Measurements from ENCODE around the gene PRODH. TPM values are rescaled to one million over a fixed set of nuclear protein-coding genes. Genes with fewer than 3 reads are reported as not detected.
"Not testable (repeated sequence)": the region's sequence is repeated elsewhere in the genome, so short reads cannot be mapped to it uniquely, and the experiment has no call there.

Gene PRODH
- total RNA-seq, 2 donors from 2014 or later = not detected

GRCh38 chr22:18962308-18962635 lies 26.2 kb upstream of the PRODH start:
- Mint-ChIP-seq H3K4me3 (no peak overlapping the region), H3K4me1 (peaks cover 2% of the 10 kb centered on the region), H3K36me3 (ENCODE audit: low read depth) (no peaks in the 10 kb centered on the region), H3K27ac (no peak overlapping the region), H3K27me3 (peaks cover 9% of the 10 kb centered on the region)
- no peak for ATAC-seq
- H3K9me3 ChIP-seq (ENCODE audit: control insufficient read depth, low read length, poor library complexity, severe bottlenecking) = no peaks in the 10 kb centered on the region
- no peak for DNase-seq

GRCh38 chr22:18961632-18962307 lies 25.7 kb upstream of the PRODH start:
- H3K36me3 Mint-ChIP-seq (ENCODE audit: low read depth); H3K4me1 Mint-ChIP-seq; ATAC-seq; DNase-seq; H3K27ac Mint-ChIP-seq; H3K27me3 Mint-ChIP-seq; H3K4me3 Mint-ChIP-seq; H3K9me3 ChIP-seq (ENCODE audit: control insufficient read depth, low read length, poor library complexity, severe bottlenecking): not testable (repeated sequence)

- not testable (repeated sequence) for H3K36me3 Mint-ChIP-seq (ENCODE audit: low read depth); H3K9me3 ChIP-seq (ENCODE audit: control insufficient read depth, low read length, poor library complexity, severe bottlenecking); H3K4me3 Mint-ChIP-seq; H3K27me3 Mint-ChIP-seq; H3K27ac Mint-ChIP-seq; DNase-seq; ATAC-seq; H3K4me1 Mint-ChIP-seq
Measured at GRCh38 chr22:18961201-18961600, 25.1 kb upstream of the PRODH start.

- DNase-seq; H3K9me3 ChIP-seq (ENCODE audit: control insufficient read depth, low read length, poor library complexity, severe bottlenecking); H3K27ac Mint-ChIP-seq; H3K36me3 Mint-ChIP-seq (ENCODE audit: low read depth); H3K4me1 Mint-ChIP-seq; H3K4me3 Mint-ChIP-seq; H3K27me3 Mint-ChIP-seq; ATAC-seq: not testable (repeated sequence)
Measured at GRCh38 chr22:18960166-18960820, 24.2 kb upstream of the PRODH start.

- not testable (repeated sequence) for DNase-seq; H3K4me1 Mint-ChIP-seq; H3K27ac Mint-ChIP-seq; ATAC-seq; H3K36me3 Mint-ChIP-seq (ENCODE audit: low read depth); H3K9me3 ChIP-seq (ENCODE audit: control insufficient read depth, low read length, poor library complexity, severe bottlenecking); H3K27me3 Mint-ChIP-seq; H3K4me3 Mint-ChIP-seq
Measured at GRCh38 chr22:18959741-18960140, 23.6 kb upstream of the PRODH start.

GRCh38 chr22:18959266-18959665 lies 23.2 kb upstream of the PRODH start:
- ATAC-seq; DNase-seq; H3K36me3 Mint-ChIP-seq (ENCODE audit: low read depth); H3K4me1 Mint-ChIP-seq; H3K27ac Mint-ChIP-seq; H3K4me3 Mint-ChIP-seq; H3K27me3 Mint-ChIP-seq; H3K9me3 ChIP-seq (ENCODE audit: control insufficient read depth, low read length, poor library complexity, severe bottlenecking): not testable (repeated sequence)

- not testable (repeated sequence) for H3K9me3 ChIP-seq (ENCODE audit: control insufficient read depth, low read length, poor library complexity, severe bottlenecking); H3K4me1 Mint-ChIP-seq; DNase-seq; H3K27ac Mint-ChIP-seq; H3K4me3 Mint-ChIP-seq; H3K27me3 Mint-ChIP-seq; ATAC-seq; H3K36me3 Mint-ChIP-seq (ENCODE audit: low read depth)
Measured at GRCh38 chr22:18958738-18959137, 22.6 kb upstream of the PRODH start.

GRCh38 chr22:18958321-18958705 lies 22.2 kb upstream of the PRODH start:
- not testable (repeated sequence) for H3K9me3 ChIP-seq (ENCODE audit: control insufficient read depth, low read length, poor library complexity, severe bottlenecking)

GRCh38 chr22:18957621-18958320 lies 21.7 kb upstream of the PRODH start:
- not testable (repeated sequence) for H3K4me3 Mint-ChIP-seq; H3K4me1 Mint-ChIP-seq; H3K27me3 Mint-ChIP-seq; H3K36me3 Mint-ChIP-seq (ENCODE audit: low read depth); ATAC-seq; DNase-seq; H3K27ac Mint-ChIP-seq; H3K9me3 ChIP-seq (ENCODE audit: control insufficient read depth, low read length, poor library complexity, severe bottlenecking)

More at GRCh38 chr22:18958321-18958705, 22.2 kb upstream of the PRODH start:
- not testable (repeated sequence) for ATAC-seq; H3K4me1 Mint-ChIP-seq; H3K4me3 Mint-ChIP-seq; DNase-seq; H3K27me3 Mint-ChIP-seq; H3K27ac Mint-ChIP-seq; H3K36me3 Mint-ChIP-seq (ENCODE audit: low read depth)

- H3K27ac Mint-ChIP-seq; DNase-seq; H3K27me3 Mint-ChIP-seq; H3K4me1 Mint-ChIP-seq; H3K9me3 ChIP-seq (ENCODE audit: control insufficient read depth, low read length, poor library complexity, severe bottlenecking); H3K4me3 Mint-ChIP-seq; H3K36me3 Mint-ChIP-seq (ENCODE audit: low read depth); ATAC-seq: not testable (repeated sequence)
Measured at GRCh38 chr22:18956956-18957355, 20.9 kb upstream of the PRODH start.

- H3K4me3 Mint-ChIP-seq; H3K27ac Mint-ChIP-seq; H3K4me1 Mint-ChIP-seq; DNase-seq; H3K36me3 Mint-ChIP-seq (ENCODE audit: low read depth); ATAC-seq; H3K27me3 Mint-ChIP-seq; H3K9me3 ChIP-seq (ENCODE audit: control insufficient read depth, low read length, poor library complexity, severe bottlenecking): not testable (repeated sequence)
Measured at GRCh38 chr22:18956121-18956895, 20.2 kb upstream of the PRODH start.

- Mint-ChIP-seq H3K27me3 (peaks cover under 1% of the 10 kb centered on the region), H3K4me3 (no peak overlapping the region), H3K4me1 (peaks cover 5% of the 10 kb centered on the region), H3K36me3 (ENCODE audit: low read depth) (no peaks in the 10 kb centered on the region), H3K27ac (no peak overlapping the region)
- no peaks in the 10 kb centered on the region for H3K9me3 ChIP-seq (ENCODE audit: control insufficient read depth, low read length, poor library complexity, severe bottlenecking)
- DNase-seq = peak in 1 of 3 donors; percentile 6
- no peak for ATAC-seq
Measured at GRCh38 chr22:18955696-18956095, 19.6 kb upstream of the PRODH start.

GRCh38 chr22:18954990-18955571 lies 19.0 kb upstream of the PRODH start:
- Mint-ChIP-seq H3K4me1 (peaks cover 5% of the 10 kb centered on the region), H3K36me3 (ENCODE audit: low read depth) (no peaks in the 10 kb centered on the region), H3K27ac (no peak overlapping the region), H3K4me3 (no peak overlapping the region), H3K27me3 (peaks cover 7% of the 10 kb centered on the region)
- no peaks in the 10 kb centered on the region for H3K9me3 ChIP-seq (ENCODE audit: control insufficient read depth, low read length, poor library complexity, severe bottlenecking)
- ATAC-seq (no peak), DNase-seq (peak in 1 of 3 donors; percentile 2)

Measured in T-helper 17 cell (primary cell).